GM23338 (cell line): Measurements from ENCODE around the gene KBTBD8.

Source experiments
- CREB1 ChIP-seq: fragments of 250-450 bp; sonication (Bioruptor Pico); IDR thresholded peaks from 2 replicates; pipeline ENCODE4 v1.5.0; 2020; ENCODE audit warnings: low read depth, mild to moderate bottlenecking, moderate library complexity
- EZH2 ChIP-seq: fragments of 200-600 bp; sonication (generic); IDR thresholded peaks from one replicate; pipeline ENCODE4 v1.8.0; 2017; ENCODE audit warnings: antibody characterized with exemption, mild to moderate bottlenecking, low read depth; ENCODE audit not compliant: unreplicated experiment
- EZH2phosphoT487 ChIP-seq: fragments of 200-600 bp; sonication (generic); IDR thresholded peaks from one replicate; pipeline ENCODE4 v1.8.1; 2018; ENCODE audit warnings: antibody characterized with exemption; ENCODE audit not compliant: unreplicated experiment
- JUNB ChIP-seq: IDR thresholded peaks from one replicate; pipeline ENCODE4 v1.6.1; 2016; ENCODE audit warnings: antibody characterized with exemption; ENCODE audit not compliant: unreplicated experiment
- NANOG ChIP-seq: IDR thresholded peaks from 2 replicates; pipeline ENCODE4 v1.6.1; 2016; ENCODE audit warnings: antibody characterized with exemption, borderline replicate concordance
- POLR2AphosphoS5 ChIP-seq: IDR thresholded peaks from 2 replicates; pipeline ENCODE4 v1.6.1; 2016; ENCODE audit warnings: antibody characterized with exemption, low read depth
- STAT1 ChIP-seq: IDR thresholded peaks from one replicate; pipeline ENCODE4 v1.6.1; 2016; ENCODE audit warnings: antibody characterized with exemption; ENCODE audit not compliant: unreplicated experiment
- ZNF114 ChIP-seq: fragments of 250-450 bp; sonication (Bioruptor Pico); IDR thresholded peaks from 2 replicates; pipeline ENCODE4 v1.5.0; 2020; ENCODE audit warnings: mild to moderate bottlenecking, moderate library complexity
- ZNF331 ChIP-seq: fragments of 250-450 bp; sonication (Bioruptor Pico); IDR thresholded peaks from 2 replicates; pipeline ENCODE4 v1.5.0; 2020; ENCODE audit warnings: low read depth, mild to moderate bottlenecking, moderate library complexity
- TF ChIP-seq, protein P1 (sequence below): IDR thresholded peaks from one replicate; pipeline ENCODE4 v1.6.1; 2018; ENCODE audit warnings: antibody characterized with exemption; ENCODE audit not compliant: unreplicated experiment
- TF ChIP-seq, protein P2 (sequence below), 2 experiments: fragments of 200-600 bp in 1 of 2; sonication (generic) in 1 of 2; conservative IDR thresholded peaks; 2 replicates each; pipeline versions ENCODE4 v1.5.1 to v1.6.1; 2016 to 2017; ENCODE audit warnings: antibody characterized with exemption in 2 of 2, low read depth in 2 of 2, mild to moderate bottlenecking in 2 of 2, moderate library complexity in 1 of 2
- TF ChIP-seq, protein P3 (sequence below): IDR thresholded peaks from 2 replicates; pipeline ENCODE4 v1.6.1; 2016; ENCODE audit warnings: antibody characterized with exemption

DNA sequence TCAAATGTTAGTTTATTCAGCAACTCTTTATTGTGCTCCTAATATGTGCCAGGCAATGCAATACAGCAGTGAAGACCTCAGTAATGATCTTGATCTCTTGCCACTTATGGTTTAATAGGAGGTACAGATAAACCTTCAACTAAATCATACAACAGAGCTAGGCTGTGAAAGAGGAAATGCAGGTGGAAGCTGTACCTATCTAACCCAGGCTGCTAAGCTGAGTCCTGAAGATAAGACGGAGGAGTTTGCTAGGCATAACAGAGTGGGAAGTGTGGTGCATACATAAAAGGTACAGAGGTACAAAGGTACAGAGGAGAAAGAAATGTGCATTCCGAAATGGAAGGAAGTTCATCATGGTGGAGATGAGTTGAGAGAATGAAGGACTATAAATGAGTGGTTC is 35.0 kb downstream of the KBTBD8 start:
- TF ChIP-seq, protein P1, sequence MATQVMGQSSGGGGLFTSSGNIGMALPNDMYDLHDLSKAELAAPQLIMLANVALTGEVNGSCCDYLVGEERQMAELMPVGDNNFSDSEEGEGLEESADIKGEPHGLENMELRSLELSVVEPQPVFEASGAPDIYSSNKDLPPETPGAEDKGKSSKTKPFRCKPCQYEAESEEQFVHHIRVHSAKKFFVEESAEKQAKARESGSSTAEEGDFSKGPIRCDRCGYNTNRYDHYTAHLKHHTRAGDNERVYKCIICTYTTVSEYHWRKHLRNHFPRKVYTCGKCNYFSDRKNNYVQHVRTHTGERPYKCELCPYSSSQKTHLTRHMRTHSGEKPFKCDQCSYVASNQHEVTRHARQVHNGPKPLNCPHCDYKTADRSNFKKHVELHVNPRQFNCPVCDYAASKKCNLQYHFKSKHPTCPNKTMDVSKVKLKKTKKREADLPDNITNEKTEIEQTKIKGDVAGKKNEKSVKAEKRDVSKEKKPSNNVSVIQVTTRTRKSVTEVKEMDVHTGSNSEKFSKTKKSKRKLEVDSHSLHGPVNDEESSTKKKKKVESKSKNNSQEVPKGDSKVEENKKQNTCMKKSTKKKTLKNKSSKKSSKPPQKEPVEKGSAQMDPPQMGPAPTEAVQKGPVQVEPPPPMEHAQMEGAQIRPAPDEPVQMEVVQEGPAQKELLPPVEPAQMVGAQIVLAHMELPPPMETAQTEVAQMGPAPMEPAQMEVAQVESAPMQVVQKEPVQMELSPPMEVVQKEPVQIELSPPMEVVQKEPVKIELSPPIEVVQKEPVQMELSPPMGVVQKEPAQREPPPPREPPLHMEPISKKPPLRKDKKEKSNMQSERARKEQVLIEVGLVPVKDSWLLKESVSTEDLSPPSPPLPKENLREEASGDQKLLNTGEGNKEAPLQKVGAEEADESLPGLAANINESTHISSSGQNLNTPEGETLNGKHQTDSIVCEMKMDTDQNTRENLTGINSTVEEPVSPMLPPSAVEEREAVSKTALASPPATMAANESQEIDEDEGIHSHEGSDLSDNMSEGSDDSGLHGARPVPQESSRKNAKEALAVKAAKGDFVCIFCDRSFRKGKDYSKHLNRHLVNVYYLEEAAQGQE = no peak
- no peak for TF ChIP-seq EZH2phosphoT487
- TF ChIP-seq, protein P2, sequence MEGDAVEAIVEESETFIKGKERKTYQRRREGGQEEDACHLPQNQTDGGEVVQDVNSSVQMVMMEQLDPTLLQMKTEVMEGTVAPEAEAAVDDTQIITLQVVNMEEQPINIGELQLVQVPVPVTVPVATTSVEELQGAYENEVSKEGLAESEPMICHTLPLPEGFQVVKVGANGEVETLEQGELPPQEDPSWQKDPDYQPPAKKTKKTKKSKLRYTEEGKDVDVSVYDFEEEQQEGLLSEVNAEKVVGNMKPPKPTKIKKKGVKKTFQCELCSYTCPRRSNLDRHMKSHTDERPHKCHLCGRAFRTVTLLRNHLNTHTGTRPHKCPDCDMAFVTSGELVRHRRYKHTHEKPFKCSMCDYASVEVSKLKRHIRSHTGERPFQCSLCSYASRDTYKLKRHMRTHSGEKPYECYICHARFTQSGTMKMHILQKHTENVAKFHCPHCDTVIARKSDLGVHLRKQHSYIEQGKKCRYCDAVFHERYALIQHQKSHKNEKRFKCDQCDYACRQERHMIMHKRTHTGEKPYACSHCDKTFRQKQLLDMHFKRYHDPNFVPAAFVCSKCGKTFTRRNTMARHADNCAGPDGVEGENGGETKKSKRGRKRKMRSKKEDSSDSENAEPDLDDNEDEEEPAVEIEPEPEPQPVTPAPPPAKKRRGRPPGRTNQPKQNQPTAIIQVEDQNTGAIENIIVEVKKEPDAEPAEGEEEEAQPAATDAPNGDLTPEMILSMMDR (conservative IDR thresholded peaks at IDR 0.05; ENCODE audit: low read depth in 2 of 2) = no peak
- TF ChIP-seq EZH2 = no peak
- no peak for TF ChIP-seq POLR2AphosphoS5
- no peak for TF ChIP-seq JUNB
- TF ChIP-seq, protein P3, sequence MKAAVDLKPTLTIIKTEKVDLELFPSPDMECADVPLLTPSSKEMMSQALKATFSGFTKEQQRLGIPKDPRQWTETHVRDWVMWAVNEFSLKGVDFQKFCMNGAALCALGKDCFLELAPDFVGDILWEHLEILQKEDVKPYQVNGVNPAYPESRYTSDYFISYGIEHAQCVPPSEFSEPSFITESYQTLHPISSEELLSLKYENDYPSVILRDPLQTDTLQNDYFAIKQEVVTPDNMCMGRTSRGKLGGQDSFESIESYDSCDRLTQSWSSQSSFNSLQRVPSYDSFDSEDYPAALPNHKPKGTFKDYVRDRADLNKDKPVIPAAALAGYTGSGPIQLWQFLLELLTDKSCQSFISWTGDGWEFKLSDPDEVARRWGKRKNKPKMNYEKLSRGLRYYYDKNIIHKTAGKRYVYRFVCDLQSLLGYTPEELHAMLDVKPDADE = no peak
- TF ChIP-seq NANOG = no peak
- no peak for TF ChIP-seq CREB1
- no peak for TF ChIP-seq ZNF331
- no peak for TF ChIP-seq ZNF114 (CRISPR knock-in tag)
- no peak for TF ChIP-seq STAT1
